ENCODE data around the gene VTI1B.

The VTI1B gene

DNA sequence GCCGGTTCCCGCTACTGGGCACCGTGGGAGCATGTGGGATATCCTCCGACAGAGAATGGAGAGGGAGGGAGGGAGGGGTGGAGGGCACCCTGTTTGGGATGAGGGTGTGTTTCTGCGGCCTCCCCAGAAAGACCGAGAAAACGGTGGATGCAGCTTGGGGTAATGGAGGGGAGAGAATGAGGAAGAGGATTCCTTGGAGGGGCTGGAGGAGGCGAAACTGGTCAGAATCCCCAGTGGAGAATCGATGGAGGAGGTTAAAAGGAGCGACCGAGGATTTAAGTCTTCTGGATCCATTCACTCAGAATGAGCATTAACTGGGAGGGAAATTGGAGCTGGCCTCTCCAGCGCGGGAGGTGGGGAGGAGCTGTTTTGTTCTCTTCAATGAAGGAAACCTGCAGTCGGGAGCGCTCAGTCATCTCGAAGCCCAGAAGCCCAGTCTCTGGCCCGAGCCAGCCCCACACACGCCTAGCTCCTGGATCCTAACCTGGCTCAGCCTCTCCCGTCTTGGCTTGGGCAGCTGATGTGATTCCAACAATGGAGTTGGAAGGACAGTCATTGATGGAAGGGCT lies 54.1 kb downstream of the VTI1B start:
- H3K79me1 ChIP-seq (ENCODE audit: low read length) = no peaks in the 10 kb centered on the region
- H3K18ac ChIP-seq (ENCODE audit: low read length) = no peak overlapping the region
- WGBS (ENCODE audit: extremely low coverage, insufficient coverage, low lambda C conversion rate) = no CpG with 5 or more reads among the region's 19 CpGs
- H3K27me3 ChIP-seq (ENCODE audit: insufficient read depth, low read length, poor library complexity) = no peaks in the 10 kb centered on the region
- no peak overlapping the region for H2AK5ac ChIP-seq (ENCODE audit: low read length)
- H4K5ac ChIP-seq (ENCODE audit: low read length) = no peak overlapping the region
- no peak overlapping the region for H3K27ac ChIP-seq (ENCODE audit: low read depth, low read length)
- H3K4me2 ChIP-seq (ENCODE audit: low read length) = peak overlapping the region; percentile 86
- no peak overlapping the region for H2BK5ac ChIP-seq (ENCODE audit: low read length)
- H2BK15ac ChIP-seq (replicated peaks; ENCODE audit: low read depth) = no peak overlapping the region
- H3K4ac ChIP-seq (ENCODE audit: low read depth, low read length) = no peak overlapping the region
- H2BK120ac ChIP-seq (ENCODE audit: low read depth, low read length) = no peak overlapping the region
- no peaks in the 10 kb centered on the region for H3K36me3 ChIP-seq (ENCODE audit: control insufficient read depth, insufficient read depth, low read length)
- H3K23ac ChIP-seq (ENCODE audit: low read length) = peak overlapping the region; percentile 57
- peak overlapping the region; percentile 93 for H3K56ac ChIP-seq (ENCODE audit: low read length)
- peak; percentile 70 for DNase-seq
- peak overlapping the region; percentile 86 for H3K9ac ChIP-seq (ENCODE audit: low read length)
- no peaks in the 10 kb centered on the region for H3K79me2 ChIP-seq (ENCODE audit: control insufficient read depth, insufficient read depth, low read length)
- H3K4me3 ChIP-seq (ENCODE audit: low read length) = peak overlapping the region; percentile 84
- no peak overlapping the region for H4K8ac ChIP-seq (ENCODE audit: low read depth, low read length)
- peaks cover 2% of the 10 kb centered on the region for H3K4me1 ChIP-seq (ENCODE audit: control insufficient read depth, low read depth, low read length)

DNA sequence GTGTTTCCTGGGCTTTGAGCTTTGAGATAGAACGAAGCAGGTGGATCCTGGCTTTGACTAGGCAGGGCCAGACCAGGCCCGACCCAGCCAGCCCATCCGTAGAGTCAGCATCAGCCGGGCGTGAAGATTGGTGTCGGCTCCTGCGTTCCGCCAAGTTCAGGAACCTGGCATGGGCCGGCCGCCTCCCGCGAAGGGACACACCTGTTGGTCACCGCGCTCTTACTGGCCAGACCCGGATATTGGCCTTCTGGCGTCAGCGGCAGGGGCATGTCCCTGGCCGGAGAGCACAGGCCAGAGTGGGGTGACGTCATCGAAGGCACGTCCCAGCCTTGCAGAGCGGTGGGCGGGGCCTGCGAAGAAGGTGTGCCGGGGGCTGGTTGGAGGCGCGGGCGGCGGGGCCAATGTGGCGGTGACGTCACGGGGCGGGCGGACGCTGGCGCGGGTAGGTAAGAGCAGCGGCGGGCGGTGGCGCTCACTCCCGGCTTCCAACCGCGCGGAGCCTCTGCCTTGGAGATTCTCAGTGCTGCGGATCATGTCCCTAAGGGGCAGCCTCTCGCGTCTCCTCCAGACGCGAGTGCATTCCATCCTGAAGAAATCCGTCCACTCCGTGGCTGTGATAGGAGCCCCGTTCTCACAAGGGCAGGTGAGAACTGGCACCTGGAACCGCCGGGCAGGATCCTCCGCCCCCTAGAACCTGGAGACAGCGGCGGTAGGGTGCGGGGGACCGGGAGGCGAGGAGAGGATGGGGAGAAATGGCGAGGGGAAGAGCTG lies 54.8 kb downstream of the VTI1B start, which contains the start of gene ARG2:
TSS of gene ARG2 (plus strand) at position 475 of the 771 bp plus-strand sequence. CDS start at position 533, 58 bp downstream.
- Histone ChIP-seq H3K4me3 (ENCODE audit: low read length) (peak within 1 kb of the TSS; percentile 84), H2BK15ac (replicated peaks; ENCODE audit: low read depth) (no peak within 1 kb of the TSS), H3K56ac (ENCODE audit: low read length) (peak within 1 kb of the TSS; percentile 93), H3K9ac (ENCODE audit: low read length) (peak within 1 kb of the TSS; percentile 86), H3K4ac (ENCODE audit: low read depth, low read length) (no peak within 1 kb of the TSS), H2BK5ac (ENCODE audit: low read length) (no peak within 1 kb of the TSS), H3K27ac (ENCODE audit: low read depth, low read length) (no peak within 1 kb of the TSS), H3K79me1 (ENCODE audit: low read length) (no peaks in the 10 kb centered on the region), H3K4me2 (ENCODE audit: low read length) (peak within 1 kb of the TSS; percentile 86), H4K8ac (ENCODE audit: low read depth, low read length) (no peak within 1 kb of the TSS), H2AK5ac (ENCODE audit: low read length) (no peak within 1 kb of the TSS), H4K5ac (ENCODE audit: low read length) (no peak within 1 kb of the TSS), H3K18ac (ENCODE audit: low read length) (no peak within 1 kb of the TSS), H3K4me1 (ENCODE audit: control insufficient read depth, low read depth, low read length) (peaks cover 2% of the 10 kb centered on the region), H3K27me3 (ENCODE audit: insufficient read depth, low read length, poor library complexity) (no peaks in the 10 kb centered on the region), H3K23ac (ENCODE audit: low read length) (peak within 1 kb of the TSS; percentile 57), H2BK120ac (ENCODE audit: low read depth, low read length) (no peak within 1 kb of the TSS), H3K79me2 (ENCODE audit: control insufficient read depth, insufficient read depth, low read length) (no peaks in the 10 kb centered on the region), H3K36me3 (ENCODE audit: control insufficient read depth, insufficient read depth, low read length) (no peaks in the 10 kb centered on the region)
- peak; percentile 99 for DNase-seq
- no CpG with 5 or more reads among the region's 62 CpGs for WGBS (ENCODE audit: extremely low coverage, insufficient coverage, low lambda C conversion rate)

DNA sequence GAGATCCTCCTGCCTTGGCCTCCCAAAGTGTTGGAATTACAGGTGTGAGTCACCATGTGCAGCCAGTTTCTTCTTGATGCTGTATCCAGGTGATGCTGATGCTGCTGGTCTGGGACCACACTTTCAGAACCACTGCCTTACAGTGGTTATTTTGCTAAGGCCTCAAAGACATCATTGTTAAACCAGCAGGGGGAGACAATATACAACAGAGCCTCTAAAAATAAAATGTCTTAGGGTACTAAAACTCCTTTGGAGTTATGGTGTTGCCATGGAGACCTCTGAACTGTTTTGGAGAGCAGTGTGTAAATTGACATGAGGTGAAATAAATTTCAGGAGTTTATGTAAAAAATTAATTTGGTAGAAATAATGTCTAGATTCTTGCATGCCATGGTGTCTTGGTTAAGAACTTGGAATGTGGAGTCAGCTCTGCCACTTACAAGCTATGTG lies 55.8 kb downstream of the VTI1B start:
- no peaks in the 10 kb centered on the region for H3K79me2 ChIP-seq (ENCODE audit: control insufficient read depth, insufficient read depth, low read length)
- no peak overlapping the region for H3K18ac ChIP-seq (ENCODE audit: low read length)
- H3K56ac ChIP-seq (ENCODE audit: low read length) = no peak overlapping the region
- H3K4ac ChIP-seq (ENCODE audit: low read depth, low read length) = no peak overlapping the region
- H3K4me3 ChIP-seq (ENCODE audit: low read length) = no peak overlapping the region
- no peak overlapping the region for H3K23ac ChIP-seq (ENCODE audit: low read length)
- H2BK15ac ChIP-seq (replicated peaks; ENCODE audit: low read depth) = no peak overlapping the region
- no peaks in the 10 kb centered on the region for H3K27me3 ChIP-seq (ENCODE audit: insufficient read depth, low read length, poor library complexity)
- H2AK5ac ChIP-seq (ENCODE audit: low read length) = no peak overlapping the region
- peaks cover 2% of the 10 kb centered on the region for H3K4me1 ChIP-seq (ENCODE audit: control insufficient read depth, low read depth, low read length)
- H3K4me2 ChIP-seq (ENCODE audit: low read length) = no peak overlapping the region
- H4K5ac ChIP-seq (ENCODE audit: low read length) = no peak overlapping the region
- H2BK120ac ChIP-seq (ENCODE audit: low read depth, low read length) = no peak overlapping the region
- H3K79me1 ChIP-seq (ENCODE audit: low read length) = no peaks in the 10 kb centered on the region
- no peak overlapping the region for H3K9ac ChIP-seq (ENCODE audit: low read length)
- peak; percentile 86 for DNase-seq
- H2BK5ac ChIP-seq (ENCODE audit: low read length) = no peak overlapping the region
- H3K36me3 ChIP-seq (ENCODE audit: control insufficient read depth, insufficient read depth, low read length) = no peaks in the 10 kb centered on the region
- H3K27ac ChIP-seq (ENCODE audit: low read depth, low read length) = no peak overlapping the region
- H4K8ac ChIP-seq (ENCODE audit: low read depth, low read length) = no peak overlapping the region

DNA sequence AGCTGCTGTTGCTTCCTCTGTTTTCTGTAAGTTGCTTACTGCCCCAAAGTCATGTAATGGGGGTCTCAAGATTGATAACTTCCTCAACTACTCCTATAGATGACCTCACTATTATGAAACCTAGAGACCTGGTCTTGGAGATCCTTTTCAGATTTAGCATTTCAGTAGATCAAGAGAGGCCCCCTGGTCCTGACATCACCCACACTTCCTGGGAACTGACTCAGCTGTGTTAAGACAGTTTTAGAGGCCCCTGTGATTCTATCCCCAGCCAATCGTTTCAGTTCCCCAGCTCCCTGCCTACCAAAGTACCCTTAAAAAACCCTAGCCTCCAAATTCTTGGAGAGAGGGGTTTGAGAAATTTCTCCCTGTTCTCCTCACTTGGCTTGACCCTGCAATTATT lies 63.9 kb downstream of the VTI1B start:
- WGBS (ENCODE audit: extremely low coverage, insufficient coverage, low lambda C conversion rate) = no CpG with 5 or more reads among the region's 1 CpG
- Histone ChIP-seq H3K79me2 (ENCODE audit: control insufficient read depth, insufficient read depth, low read length) (no peaks in the 10 kb centered on the region), H3K18ac (ENCODE audit: low read length) (no peak overlapping the region)

DNA sequence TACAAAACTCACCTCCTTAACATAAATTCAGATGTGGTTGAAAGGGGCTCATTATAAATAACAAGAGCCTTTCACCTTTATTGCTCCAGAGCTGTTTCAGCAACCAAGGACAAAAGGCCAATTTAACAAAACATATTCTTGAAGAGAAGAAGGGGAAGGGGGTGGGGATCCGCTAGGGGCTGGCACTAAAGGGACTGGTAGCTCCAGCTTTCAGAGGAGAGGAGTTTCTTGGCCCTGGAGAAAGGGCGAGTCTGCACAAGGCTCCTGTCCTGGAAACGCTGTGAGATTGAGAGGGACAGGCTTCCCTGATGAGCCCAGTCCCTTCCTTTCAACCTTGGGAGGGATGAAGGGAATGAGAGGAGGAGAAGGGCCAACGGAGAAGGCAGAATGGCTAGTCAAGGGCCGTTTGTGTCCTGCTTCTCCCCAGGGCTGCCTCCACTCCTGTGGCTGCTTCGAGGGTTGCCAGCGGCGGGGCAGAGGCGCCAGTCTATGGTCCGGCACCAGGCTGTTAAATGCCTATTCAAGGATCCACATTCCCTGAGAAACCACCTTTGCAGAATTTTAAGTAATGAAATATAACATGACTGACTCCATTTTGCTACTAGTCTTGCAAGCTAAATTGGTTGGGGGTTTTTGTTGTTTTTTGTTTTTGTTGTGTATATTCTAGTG lies 64.7 kb downstream of the VTI1B start:
- H3K9ac ChIP-seq (ENCODE audit: low read length) = no peak overlapping the region
- H3K4me1 ChIP-seq (ENCODE audit: control insufficient read depth, low read depth, low read length) = no peaks in the 10 kb centered on the region
- no peak overlapping the region for H4K8ac ChIP-seq (ENCODE audit: low read depth, low read length)
- H4K5ac ChIP-seq (ENCODE audit: low read length) = no peak overlapping the region
- H3K4me2 ChIP-seq (ENCODE audit: low read length) = no peak overlapping the region
- no peak overlapping the region for H3K4ac ChIP-seq (ENCODE audit: low read depth, low read length)
- no peak overlapping the region for H2AK5ac ChIP-seq (ENCODE audit: low read length)
- no peak overlapping the region for H3K4me3 ChIP-seq (ENCODE audit: low read length)
- H2BK5ac ChIP-seq (ENCODE audit: low read length) = no peak overlapping the region
- WGBS (ENCODE audit: extremely low coverage, insufficient coverage, low lambda C conversion rate) = no CpG with 5 or more reads among the region's 10 CpGs
- no peak overlapping the region for H3K56ac ChIP-seq (ENCODE audit: low read length)
- H2BK15ac ChIP-seq (replicated peaks; ENCODE audit: low read depth) = no peak overlapping the region
- H3K79me2 ChIP-seq (ENCODE audit: control insufficient read depth, insufficient read depth, low read length) = no peaks in the 10 kb centered on the region
- no peak overlapping the region for H3K18ac ChIP-seq (ENCODE audit: low read length)
- peaks cover 3% of the 10 kb centered on the region for H3K27me3 ChIP-seq (ENCODE audit: insufficient read depth, low read length, poor library complexity)
- no peaks in the 10 kb centered on the region for H3K79me1 ChIP-seq (ENCODE audit: low read length)
- no peaks in the 10 kb centered on the region for H3K36me3 ChIP-seq (ENCODE audit: control insufficient read depth, insufficient read depth, low read length)
- no peak overlapping the region for H3K23ac ChIP-seq (ENCODE audit: low read length)
- DNase-seq = no peak
- no peak overlapping the region for H2BK120ac ChIP-seq (ENCODE audit: low read depth, low read length)
- no peak overlapping the region for H3K27ac ChIP-seq (ENCODE audit: low read depth, low read length)

More for the DNA sequence above, 63.9 kb downstream of the VTI1B start:
- no peak overlapping the region for H3K23ac ChIP-seq (ENCODE audit: low read length)
- peaks cover 3% of the 10 kb centered on the region for H3K27me3 ChIP-seq (ENCODE audit: insufficient read depth, low read length, poor library complexity)
- H2BK120ac ChIP-seq (ENCODE audit: low read depth, low read length) = no peak overlapping the region
- H3K56ac ChIP-seq (ENCODE audit: low read length) = no peak overlapping the region
- H2BK5ac ChIP-seq (ENCODE audit: low read length) = no peak overlapping the region
- no peak overlapping the region for H2BK15ac ChIP-seq (replicated peaks; ENCODE audit: low read depth)
- no peak overlapping the region for H4K5ac ChIP-seq (ENCODE audit: low read length)
- no peaks in the 10 kb centered on the region for H3K4me1 ChIP-seq (ENCODE audit: control insufficient read depth, low read depth, low read length)
- H3K4me3 ChIP-seq (ENCODE audit: low read length) = no peak overlapping the region
- H3K4ac ChIP-seq (ENCODE audit: low read depth, low read length) = no peak overlapping the region
- H2AK5ac ChIP-seq (ENCODE audit: low read length) = no peak overlapping the region
- DNase-seq = no peak
- no peaks in the 10 kb centered on the region for H3K79me1 ChIP-seq (ENCODE audit: low read length)
- H3K9ac ChIP-seq (ENCODE audit: low read length) = no peak overlapping the region
- no peaks in the 10 kb centered on the region for H3K36me3 ChIP-seq (ENCODE audit: control insufficient read depth, insufficient read depth, low read length)
- no peak overlapping the region for H3K4me2 ChIP-seq (ENCODE audit: low read length)
- H4K8ac ChIP-seq (ENCODE audit: low read depth, low read length) = no peak overlapping the region
- H3K27ac ChIP-seq (ENCODE audit: low read depth, low read length) = no peak overlapping the region
